ENCODE results near the gene SLC39A10. TPM values are rescaled to one million over a fixed set of nuclear protein-coding genes. Genes with fewer than 3 reads are reported as not detected.

SLC39A10 gene
- total and polyA plus RNA-seq, 2 donors (not counting 3 experiments of a cell fraction or from before 2014, with no cell fraction given): 11.4 to 39.9 TPM

DNA sequence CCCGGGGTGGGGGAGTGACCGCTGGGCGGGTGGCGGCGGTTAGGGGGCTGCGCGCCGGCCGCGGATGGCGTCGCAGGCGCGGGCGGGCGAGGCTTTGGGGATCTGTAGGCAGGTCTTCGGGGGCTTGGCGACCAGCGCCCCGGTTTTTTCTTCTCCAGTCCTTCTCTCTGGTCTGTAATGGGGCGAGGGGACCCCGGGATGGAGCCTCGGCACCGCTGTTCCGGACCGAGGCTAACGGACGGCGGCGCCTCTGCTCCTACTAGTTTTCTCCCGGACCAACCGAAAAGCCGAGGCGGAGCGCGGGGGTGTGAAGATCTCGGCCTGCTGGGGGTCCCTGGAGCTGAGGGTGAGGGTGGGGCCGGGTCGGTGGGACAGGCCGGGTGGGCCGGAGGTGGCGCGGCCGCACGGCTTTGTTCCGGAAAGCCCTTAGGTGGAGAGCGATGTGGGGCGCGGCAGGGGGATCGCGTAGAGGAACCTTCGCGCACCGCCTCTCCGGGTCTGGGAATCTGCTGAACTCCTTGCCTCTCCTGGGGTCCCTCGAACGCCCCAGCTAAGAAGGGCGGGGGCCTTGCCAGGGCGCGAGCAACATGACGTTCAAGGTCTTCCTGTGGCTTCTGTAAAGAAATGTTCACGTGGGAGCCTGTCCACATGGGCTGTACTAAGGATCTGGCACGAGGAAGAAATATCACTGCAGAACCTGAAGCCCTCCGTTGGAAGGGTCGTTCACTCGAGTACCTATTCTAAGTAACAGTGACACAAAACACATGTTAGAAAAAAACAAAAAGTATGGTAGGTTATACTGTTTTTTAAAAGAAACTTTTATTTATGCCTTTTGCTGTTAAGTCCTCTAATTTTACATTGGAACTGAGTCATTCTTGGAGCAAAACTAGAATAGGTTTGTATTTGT lies 861 bp downstream of the SLC39A10 start:
- H2AFZ ChIP-seq (ENCODE audit: low read depth, low read length): peak overlapping the region; percentile 6
- TF ChIP-seq FOS (IDR thresholded peaks at IDR 0.05; ENCODE audit: borderline replicate concordance, insufficient read depth, low read length): no peak
- peak; percentile 40 for TF ChIP-seq POLR2AphosphoS5 (IDR thresholded peaks at IDR 0.05; ENCODE audit: insufficient read depth, low read depth, low read length)
- TF ChIP-seq EZH2 (IDR thresholded peaks at IDR 0.05; ENCODE audit: borderline replicate concordance, low read depth, low read length, severe bottlenecking): no peak
- TF ChIP-seq, protein P1, sequence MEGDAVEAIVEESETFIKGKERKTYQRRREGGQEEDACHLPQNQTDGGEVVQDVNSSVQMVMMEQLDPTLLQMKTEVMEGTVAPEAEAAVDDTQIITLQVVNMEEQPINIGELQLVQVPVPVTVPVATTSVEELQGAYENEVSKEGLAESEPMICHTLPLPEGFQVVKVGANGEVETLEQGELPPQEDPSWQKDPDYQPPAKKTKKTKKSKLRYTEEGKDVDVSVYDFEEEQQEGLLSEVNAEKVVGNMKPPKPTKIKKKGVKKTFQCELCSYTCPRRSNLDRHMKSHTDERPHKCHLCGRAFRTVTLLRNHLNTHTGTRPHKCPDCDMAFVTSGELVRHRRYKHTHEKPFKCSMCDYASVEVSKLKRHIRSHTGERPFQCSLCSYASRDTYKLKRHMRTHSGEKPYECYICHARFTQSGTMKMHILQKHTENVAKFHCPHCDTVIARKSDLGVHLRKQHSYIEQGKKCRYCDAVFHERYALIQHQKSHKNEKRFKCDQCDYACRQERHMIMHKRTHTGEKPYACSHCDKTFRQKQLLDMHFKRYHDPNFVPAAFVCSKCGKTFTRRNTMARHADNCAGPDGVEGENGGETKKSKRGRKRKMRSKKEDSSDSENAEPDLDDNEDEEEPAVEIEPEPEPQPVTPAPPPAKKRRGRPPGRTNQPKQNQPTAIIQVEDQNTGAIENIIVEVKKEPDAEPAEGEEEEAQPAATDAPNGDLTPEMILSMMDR (IDR thresholded peaks at IDR 0.05; ENCODE audit: extremely low read depth in 1 of 2, insufficient read depth in 1 of 2, low read depth in 1 of 2, low read length in 2 of 2): no peak
- TF ChIP-seq, protein P2, sequence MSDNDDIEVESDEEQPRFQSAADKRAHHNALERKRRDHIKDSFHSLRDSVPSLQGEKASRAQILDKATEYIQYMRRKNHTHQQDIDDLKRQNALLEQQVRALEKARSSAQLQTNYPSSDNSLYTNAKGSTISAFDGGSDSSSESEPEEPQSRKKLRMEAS (IDR thresholded peaks at IDR 0.05; ENCODE audit: insufficient read depth, insufficient read length): peak; percentile 85
- ChIA-PET POLR2A (interaction anchor here (1.0 kb wide), 1 partner anchor 8 kb away, joined by 3 read pairs; no protein-coding TSS in a partner anchor), CTCF (interaction anchor here (1.6 kb wide), 1 partner anchor 82 kb away, joined by 5 read pairs; no protein-coding TSS in a partner anchor)
- H3K27ac ChIP-seq (ENCODE audit: insufficient read depth, low read depth, low read length): peak overlapping the region; percentile 84
- H3K27me3 ChIP-seq (ENCODE audit: control insufficient read depth in 2 of 2, insufficient read depth in 2 of 2, low read length in 2 of 2): no peaks in the 10 kb centered on the region
- intact Hi-C loops (cut with micrococcal nuclease) (loop anchor here (2.0 to 10.0 kb wide), 3 partner anchors 296 to 947 kb away; partner anchors contain the start of gene DNAH7), dilution Hi-C loops (cut with MboI; ENCODE audit: extremely low pct_ligation_motif_present, low sequenced_read_pairs) (no loop called here)
- peaks cover 41% of the 10 kb centered on the region for H3K79me2 ChIP-seq (ENCODE audit: control insufficient read depth, insufficient read depth, low read length)
- H3K9me3 ChIP-seq (replicated peaks; ENCODE audit: control insufficient read depth, insufficient read depth, low read length): no peaks in the 10 kb centered on the region
- peak overlapping the region; percentile 97 for H3K4me2 ChIP-seq (ENCODE audit: insufficient read depth, low read length)
- BruUV-seq (replicated peaks): TSS peak; percentile 58
- H4K20me1 ChIP-seq (replicated peaks; ENCODE audit: control insufficient read depth, extremely low read depth, insufficient read depth, low read length): peaks cover 4% of the 10 kb centered on the region
- H3K4me3 ChIP-seq (replicated peaks in 1 of 3; ENCODE audit: insufficient read depth in 1 of 3, low read depth in 1 of 3, low read length in 3 of 3): peak overlapping the region; percentile 50 to 74 (median 71)
- peak overlapping the region; percentile 99 for H3K9ac ChIP-seq (replicated peaks; ENCODE audit: extremely low read depth, insufficient read depth, low read length)
- H3K4me1 ChIP-seq (ENCODE audit: control insufficient read depth, extremely low read depth, insufficient read depth, low read length): peaks cover 26% of the 10 kb centered on the region
- DNase-seq (ENCODE audit: low read depth, low spot score) (peak; percentile 82), FAIRE-seq (peak; percentile 48)
- no peaks in the 10 kb centered on the region for H3K9me1 ChIP-seq (replicated peaks; ENCODE audit: control insufficient read depth, extremely low read depth, insufficient read depth, low read length)
- no peaks in the 10 kb centered on the region for H3K36me3 ChIP-seq (ENCODE audit: control insufficient read depth in 2 of 2, extremely low read depth in 1 of 2, insufficient read depth in 2 of 2, low read length in 2 of 2)
